Fibroblast of lung (primary cell): ENCODE results near the gene PFDN1.

Experiments
- EZH2 ChIP-seq: IDR thresholded peaks from 2 replicates; pipeline ENCODE4 v1.5.1; 2012; ENCODE audit warnings: low read length, control low read depth, mild to moderate bottlenecking; ENCODE audit errors: missing control alignments
- TF ChIP-seq, protein P1 (sequence below), 2 donors: IDR thresholded peaks in 1 of 2; conservative IDR thresholded peaks in 1 of 2; 1 replicate in 1 of 2; 2 replicates in 1 of 2; pipeline ENCODE4 v1.5.1; 2011 to 2012; ENCODE audit warnings: low read length in 2 of 2, control low read depth in 1 of 2, inconsistent platforms in 1 of 2, low read depth in 1 of 2, mild to moderate bottlenecking in 1 of 2

DNA sequence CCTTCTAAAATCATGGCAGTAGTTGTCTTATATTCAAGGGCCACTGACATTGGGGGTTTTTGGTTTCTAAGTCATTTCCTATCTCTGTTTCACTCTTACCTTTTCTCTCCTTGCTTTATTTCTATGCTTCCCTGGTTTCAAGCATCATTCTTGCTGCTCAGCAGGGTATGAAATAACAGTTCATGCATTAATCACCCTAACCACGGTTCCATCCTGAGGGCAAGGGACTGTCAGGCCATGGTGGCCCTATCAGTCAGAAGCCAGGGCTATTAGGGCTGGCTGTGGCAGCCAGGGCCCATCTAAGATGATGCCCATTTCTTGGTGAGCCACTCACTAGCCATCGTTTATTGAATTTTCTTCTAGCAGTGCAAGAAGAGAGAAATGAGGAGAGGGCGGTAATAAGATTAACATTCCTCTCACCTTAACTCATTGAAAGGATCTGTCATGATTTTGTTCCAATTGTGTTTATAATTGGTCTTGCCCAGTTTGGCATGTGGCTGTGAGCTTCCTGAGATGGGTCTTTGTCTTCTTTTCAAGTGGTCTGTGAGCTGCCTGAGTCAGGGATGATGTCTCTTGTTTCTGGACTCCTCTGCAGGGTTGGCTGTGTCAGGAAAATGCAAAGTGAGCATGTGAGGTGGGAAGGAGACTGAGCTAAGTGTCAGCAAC is 82.7 kb downstream of the PFDN1 start:
- TF ChIP-seq, protein P1, sequence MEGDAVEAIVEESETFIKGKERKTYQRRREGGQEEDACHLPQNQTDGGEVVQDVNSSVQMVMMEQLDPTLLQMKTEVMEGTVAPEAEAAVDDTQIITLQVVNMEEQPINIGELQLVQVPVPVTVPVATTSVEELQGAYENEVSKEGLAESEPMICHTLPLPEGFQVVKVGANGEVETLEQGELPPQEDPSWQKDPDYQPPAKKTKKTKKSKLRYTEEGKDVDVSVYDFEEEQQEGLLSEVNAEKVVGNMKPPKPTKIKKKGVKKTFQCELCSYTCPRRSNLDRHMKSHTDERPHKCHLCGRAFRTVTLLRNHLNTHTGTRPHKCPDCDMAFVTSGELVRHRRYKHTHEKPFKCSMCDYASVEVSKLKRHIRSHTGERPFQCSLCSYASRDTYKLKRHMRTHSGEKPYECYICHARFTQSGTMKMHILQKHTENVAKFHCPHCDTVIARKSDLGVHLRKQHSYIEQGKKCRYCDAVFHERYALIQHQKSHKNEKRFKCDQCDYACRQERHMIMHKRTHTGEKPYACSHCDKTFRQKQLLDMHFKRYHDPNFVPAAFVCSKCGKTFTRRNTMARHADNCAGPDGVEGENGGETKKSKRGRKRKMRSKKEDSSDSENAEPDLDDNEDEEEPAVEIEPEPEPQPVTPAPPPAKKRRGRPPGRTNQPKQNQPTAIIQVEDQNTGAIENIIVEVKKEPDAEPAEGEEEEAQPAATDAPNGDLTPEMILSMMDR (conservative IDR thresholded peaks at IDR 0.05 in 1 of 2, IDR thresholded peaks at IDR 0.05 in 1 of 2; ENCODE audit: low read depth in 1 of 2, low read length in 2 of 2): no peak
- no peak for TF ChIP-seq EZH2
